HG03139 (cell line): ENCODE measurements around the gene GP1BB.

Source experiments
- ATAC-seq: cut with Tn5 transposase; IDR thresholded peaks from one replicate; pipeline ENCODE4 v1.9.1; 2021; ENCODE audit not compliant: unreplicated experiment

The GP1BB gene

GRCh38 chr22:19764636-19765476 lies 41.5 kb downstream of the GP1BB start:
- no peak for ATAC-seq

- ATAC-seq, result no peak
These were observed 42.3 kb downstream of the GP1BB start for GRCh38 chr22:19765477-19766239.

- ATAC-seq, result no peak
These were observed 42.8 kb downstream of the GP1BB start for GRCh38 chr22:19766240-19766510.

- no peak for ATAC-seq
These were observed 43.4 kb downstream of the GP1BB start for GRCh38 chr22:19766511-19767426.

- no peak for ATAC-seq
These were observed 44.3 kb downstream of the GP1BB start for GRCh38 chr22:19767427-19768341.

- ATAC-seq, result no peak
These were observed 46.0 kb downstream of the GP1BB start for GRCh38 chr22:19769393-19769715.

DNA sequence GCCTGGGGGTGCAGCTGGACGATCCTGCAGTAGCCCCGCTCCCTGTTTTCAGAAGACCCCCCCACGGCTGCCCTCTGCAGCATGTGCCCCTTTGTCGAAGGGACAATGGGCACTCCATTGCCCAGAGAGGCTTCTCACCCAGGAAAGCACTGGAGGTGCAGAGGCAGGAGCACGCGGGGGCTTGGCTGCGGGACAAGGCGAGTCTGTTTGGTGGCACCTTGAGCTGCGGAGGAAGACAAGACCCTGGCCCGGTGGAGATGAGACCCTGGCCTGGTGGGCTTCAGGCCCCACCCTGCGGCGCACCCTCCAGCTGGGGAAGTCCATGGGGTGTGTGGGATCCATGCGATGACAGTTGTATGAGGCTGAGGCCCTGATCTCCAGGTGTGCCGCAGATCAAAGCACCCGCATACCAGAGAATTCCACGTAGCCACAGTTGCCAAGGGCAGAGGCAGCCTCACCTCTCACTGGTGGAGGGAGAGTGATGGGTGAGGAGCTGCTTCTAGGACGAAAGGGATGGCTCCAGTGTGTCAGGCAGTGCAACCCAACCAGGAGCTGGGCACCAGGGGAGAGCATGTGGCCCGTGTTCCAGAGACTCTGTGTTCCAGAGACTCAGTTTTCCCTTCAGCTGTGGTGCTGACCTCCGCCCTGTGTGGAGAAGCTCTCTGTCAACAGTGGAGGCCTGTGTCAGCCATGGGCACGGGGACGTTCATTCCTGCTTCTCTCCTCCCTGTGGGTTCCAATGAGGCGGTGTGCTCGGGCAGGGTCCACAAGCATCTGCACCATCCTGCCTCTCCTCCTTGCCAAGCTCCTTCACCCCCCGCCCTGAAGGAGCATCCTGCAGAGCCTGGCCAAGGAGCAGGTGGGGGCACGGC lies 47.2 kb downstream of the GP1BB start:
- no peak for ATAC-seq

DNA sequence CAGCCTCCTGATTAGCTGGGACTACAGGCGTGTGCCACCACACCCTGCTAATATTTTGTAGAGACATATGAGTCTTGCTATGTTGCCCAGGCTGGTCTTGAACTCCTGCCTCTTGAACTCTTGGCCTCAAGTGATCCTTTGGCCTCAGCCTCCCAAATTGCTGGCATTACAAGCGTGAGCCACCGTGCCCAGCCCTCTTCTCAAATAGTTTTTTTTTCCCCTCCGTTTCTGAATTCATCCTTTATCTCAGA lies 49.0 kb downstream of the GP1BB start:
- ATAC-seq, result no peak

DNA sequence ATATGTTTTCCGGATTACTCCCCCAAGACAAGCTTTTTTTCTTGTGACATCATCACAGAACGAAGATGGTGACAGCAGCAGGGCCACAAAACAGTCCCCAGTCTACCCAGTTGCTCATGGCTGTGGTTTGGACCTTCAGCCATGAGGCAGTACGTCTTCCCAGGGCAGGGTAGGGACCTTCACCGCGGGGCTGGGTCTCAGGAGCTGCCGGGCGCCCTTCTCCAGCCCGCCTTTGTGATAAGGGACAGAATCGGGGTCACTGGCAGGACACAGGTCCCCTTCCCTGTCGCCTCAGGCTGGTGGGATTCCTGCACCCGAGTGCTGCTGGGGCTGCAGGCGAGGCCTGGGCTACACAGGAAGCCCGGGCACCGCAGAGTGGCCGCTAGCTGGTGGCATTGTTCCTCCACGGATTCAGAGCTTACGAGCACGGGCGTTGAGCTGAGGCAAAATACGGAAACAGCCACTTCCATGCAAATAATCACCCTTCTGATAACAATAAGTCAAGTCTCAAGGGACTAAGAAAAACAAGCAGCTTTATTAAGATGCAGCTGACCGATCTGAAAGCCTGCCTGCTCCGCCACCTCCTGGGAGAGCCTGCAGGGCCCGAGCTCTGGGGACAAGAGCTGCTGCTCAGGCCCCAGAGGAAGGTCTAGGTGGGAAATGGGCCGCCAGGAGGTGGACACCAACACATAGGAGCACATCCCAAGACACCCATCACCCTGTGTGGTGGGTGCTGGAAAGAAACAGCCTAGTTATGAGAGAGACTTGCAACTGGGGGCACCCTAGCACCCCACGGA lies 49.5 kb downstream of the GP1BB start:
- ATAC-seq, result peak; percentile 63

GRCh38 chr22:19773470-19774040 lies 50.2 kb downstream of the GP1BB start:
- no peak for ATAC-seq
